ENCODE measurements around the gene PANK4. TPM values are rescaled to one million over a fixed set of nuclear protein-coding genes. Genes with fewer than 3 reads are reported as not detected.
"Not testable (repeated sequence)": the region's sequence is repeated elsewhere in the genome, so short reads cannot be mapped to it uniquely, and the experiment has no call there.

Gene PANK4
- total and polyA plus RNA-seq, 12 donors, result 13.8 to 50.2 (median 28.4) TPM

- DNase-seq, result no peak
- no peak overlapping the region for H3K27ac ChIP-seq
- H3K27me3 ChIP-seq, result no peaks in the 10 kb centered on the region
- no peaks in the 10 kb centered on the region for H3K36me3 ChIP-seq (replicated peaks in 1 of 2)
- no peak overlapping the region for H3K4me3 ChIP-seq
- H3K4me1 ChIP-seq (replicated peaks in 1 of 2), result no peaks in the 10 kb centered on the region
- 85 to 91% (median 87%) methylated on average over 9 of the region's 9 CpGs for WGBS, 4 donors
- no peaks in the 10 kb centered on the region for H3K9me3 ChIP-seq (replicated peaks in 1 of 3)
- intact Hi-C loops (cut with DNase I), result no loop called here
- no peak for TF ChIP-seq CTCF (IDR thresholded peaks at IDR 0.05)
- TF ChIP-seq POLR2A (IDR thresholded peaks at IDR 0.05), result no peak
These were observed 45.0 kb upstream of the PANK4 start for GRCh38 chr1:2571348-2571747.

- DNase-seq, result no peak
- TF ChIP-seq POLR2A (IDR thresholded peaks at IDR 0.05) (no peak), CTCF (IDR thresholded peaks at IDR 0.05) (no peak)
- no peak overlapping the region for H3K27ac ChIP-seq
- intact Hi-C loops (cut with DNase I), result no loop called here
- H3K27me3 ChIP-seq, result no peaks in the 10 kb centered on the region
- WGBS, 4 donors, result 80 to 85% (median 84%) methylated on average over 15 to 17 of the region's 17 CpGs
- H3K36me3 ChIP-seq (replicated peaks in 1 of 2), result no peaks in the 10 kb centered on the region
- H3K9me3 ChIP-seq (replicated peaks in 1 of 3), result no peaks in the 10 kb centered on the region
- H3K4me1 ChIP-seq (replicated peaks in 1 of 2), result no peaks in the 10 kb centered on the region
- no peak overlapping the region for H3K4me3 ChIP-seq
These were observed 43.9 kb upstream of the PANK4 start for GRCh38 chr1:2570332-2570731.

GRCh38 chr1:2569703-2570102 lies 43.3 kb upstream of the PANK4 start:
- DNase-seq; intact Hi-C loops (cut with DNase I); H3K27ac ChIP-seq; H3K36me3 ChIP-seq (replicated peaks in 1 of 2); H3K4me1 ChIP-seq (replicated peaks in 1 of 2); H3K4me3 ChIP-seq; H3K9me3 ChIP-seq (replicated peaks in 1 of 3); H3K27me3 ChIP-seq: not testable (repeated sequence)
- WGBS, 4 donors, result 76 to 91% (median 88%) methylated on average over 4 to 13 of the region's 13 CpGs

DNA sequence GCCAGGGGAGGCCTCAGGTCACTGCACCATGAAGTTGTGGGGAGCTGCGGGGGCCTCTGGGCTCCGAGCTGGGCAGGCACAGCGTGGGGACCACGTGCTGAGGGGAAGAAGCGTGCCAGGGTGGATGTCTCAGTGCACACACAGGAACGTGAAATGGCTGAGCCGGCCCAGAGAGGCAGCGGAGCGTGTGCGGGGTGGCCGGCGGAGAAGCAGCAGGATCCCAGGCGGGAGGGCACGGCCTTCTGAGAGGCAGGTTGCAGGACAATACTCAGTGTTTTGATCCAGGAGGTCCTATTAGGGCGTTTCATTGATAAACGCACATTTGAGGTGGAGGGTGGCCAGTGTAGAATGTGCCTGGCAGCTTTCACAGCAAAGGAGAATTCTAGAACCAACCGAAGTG lies 42.7 kb upstream of the PANK4 start:
- no peaks in the 10 kb centered on the region for H3K27me3 ChIP-seq
- WGBS, 4 donors, result 75 to 90% (median 83%) methylated on average over 10 to 17 of the region's 17 CpGs
- H3K4me3 ChIP-seq, result no peak overlapping the region
- no peaks in the 10 kb centered on the region for H3K4me1 ChIP-seq (replicated peaks in 1 of 2)
- no peaks in the 10 kb centered on the region for H3K9me3 ChIP-seq (replicated peaks in 1 of 3)
- no peak overlapping the region for H3K27ac ChIP-seq
- no peaks in the 10 kb centered on the region for H3K36me3 ChIP-seq (replicated peaks in 1 of 2)
- intact Hi-C loops (cut with DNase I), result no loop called here
- no peak for DNase-seq
- TF ChIP-seq POLR2A (IDR thresholded peaks at IDR 0.05) (no peak), CTCF (IDR thresholded peaks at IDR 0.05) (no peak)

- WGBS, 4 donors, result 30 to 39% (median 32%) methylated on average over 7 to 9 of the region's 17 CpGs; no CpG with 5 or more reads in 1 of the 4 donors
These were observed 41.9 kb upstream of the PANK4 start for GRCh38 chr1:2568187-2568816.

More at GRCh38 chr1:2568187-2568816, 41.9 kb upstream of the PANK4 start:
- DNase-seq; H3K9me3 ChIP-seq (replicated peaks in 1 of 3); H3K27me3 ChIP-seq; H3K4me1 ChIP-seq (replicated peaks in 1 of 2); H3K36me3 ChIP-seq (replicated peaks in 1 of 2); intact Hi-C loops (cut with DNase I); H3K27ac ChIP-seq; H3K4me3 ChIP-seq: not testable (repeated sequence)
